ENCODE measurements around the gene LNX1. TPM values are rescaled to one million over a fixed set of nuclear protein-coding genes. Genes with fewer than 3 reads are reported as not detected.

LNX1 gene
- polyA plus RNA-seq, 3 donors: 0.09 to 0.13 TPM; not detected in 1

GRCh38 chr4:53515076-53515475 is 76.2 kb downstream of the LNX1 start:
- 100% methylated on average over 2 of the region's 4 CpGs for WGBS (ENCODE audit: insufficient coverage)
- no peak overlapping the region for H3K27ac ChIP-seq (ENCODE audit: low read depth in 1 of 2, low read length in 2 of 2)
- no peaks in the 10 kb centered on the region for H3K79me2 ChIP-seq (ENCODE audit: insufficient read depth, low read length)
- H4K20me1 ChIP-seq (ENCODE audit: insufficient read depth, low read length): no peaks in the 10 kb centered on the region
- Mint-ChIP-seq H3K36me3 (no peaks in the 10 kb centered on the region), H3K4me3 (no peak overlapping the region), H3K4me1 (no peaks in the 10 kb centered on the region), H3K9me3 (peaks cover 0 to 3% (median 1%) of the 10 kb centered on the region in 7 donors), H3K27ac (no peak overlapping the region), H3K27me3 (ENCODE audit: low read depth in 3 of 3) (peaks cover 0 to 4% (median 3%) of the 10 kb centered on the region in 3 donors)
- TF ChIP-seq, protein P1, sequence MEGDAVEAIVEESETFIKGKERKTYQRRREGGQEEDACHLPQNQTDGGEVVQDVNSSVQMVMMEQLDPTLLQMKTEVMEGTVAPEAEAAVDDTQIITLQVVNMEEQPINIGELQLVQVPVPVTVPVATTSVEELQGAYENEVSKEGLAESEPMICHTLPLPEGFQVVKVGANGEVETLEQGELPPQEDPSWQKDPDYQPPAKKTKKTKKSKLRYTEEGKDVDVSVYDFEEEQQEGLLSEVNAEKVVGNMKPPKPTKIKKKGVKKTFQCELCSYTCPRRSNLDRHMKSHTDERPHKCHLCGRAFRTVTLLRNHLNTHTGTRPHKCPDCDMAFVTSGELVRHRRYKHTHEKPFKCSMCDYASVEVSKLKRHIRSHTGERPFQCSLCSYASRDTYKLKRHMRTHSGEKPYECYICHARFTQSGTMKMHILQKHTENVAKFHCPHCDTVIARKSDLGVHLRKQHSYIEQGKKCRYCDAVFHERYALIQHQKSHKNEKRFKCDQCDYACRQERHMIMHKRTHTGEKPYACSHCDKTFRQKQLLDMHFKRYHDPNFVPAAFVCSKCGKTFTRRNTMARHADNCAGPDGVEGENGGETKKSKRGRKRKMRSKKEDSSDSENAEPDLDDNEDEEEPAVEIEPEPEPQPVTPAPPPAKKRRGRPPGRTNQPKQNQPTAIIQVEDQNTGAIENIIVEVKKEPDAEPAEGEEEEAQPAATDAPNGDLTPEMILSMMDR (IDR thresholded peaks at IDR 0.05): no peak
- H3K4me2 ChIP-seq (replicated peaks; ENCODE audit: extremely low read depth, low read length, poor library complexity, severe bottlenecking): no peak overlapping the region
- no peaks in the 10 kb centered on the region for H3K9me3 ChIP-seq (replicated peaks in 1 of 2; ENCODE audit: control insufficient read depth in 1 of 2, insufficient read depth in 1 of 2, low read length in 2 of 2)
- no peaks in the 10 kb centered on the region for H3K36me3 ChIP-seq (replicated peaks in 1 of 2; ENCODE audit: control insufficient read depth in 1 of 2, insufficient read depth in 2 of 2, low read length in 2 of 2)
- H3K4me1 ChIP-seq (ENCODE audit: control insufficient read depth in 1 of 2, insufficient read depth in 2 of 2, low read length in 2 of 2): no peaks in the 10 kb centered on the region
- H3K27me3 ChIP-seq (ENCODE audit: control insufficient read depth in 2 of 2, insufficient read depth in 2 of 2, low read length in 2 of 2): no peaks in the 10 kb centered on the region
- H3K4me3 ChIP-seq (replicated peaks in 1 of 3; ENCODE audit: low read depth in 2 of 3, low read length in 3 of 3): no peak overlapping the region
- no peak for DNase-seq
- no peak overlapping the region for H3K9ac ChIP-seq (ENCODE audit: insufficient read depth, low read length, poor library complexity, severe bottlenecking)
- intact Hi-C loops (cut with micrococcal nuclease): no loop called here
- H2AFZ ChIP-seq (ENCODE audit: insufficient read depth, low read depth, low read length, poor library complexity, severe bottlenecking): no peak overlapping the region

- no peaks in the 10 kb centered on the region for H3K4me1 Mint-ChIP-seq
- no peak overlapping the region for H3K4me3 ChIP-seq (replicated peaks in 1 of 3; ENCODE audit: low read depth in 2 of 3, low read length in 3 of 3)
Measured at GRCh38 chr4:53514509-53514908, 76.8 kb downstream of the LNX1 start.

More at GRCh38 chr4:53514509-53514908, 76.8 kb downstream of the LNX1 start:
- Mint-ChIP-seq H3K4me3 (no peak overlapping the region), H3K9me3 (peaks cover 0 to 3% (median 1%) of the 10 kb centered on the region in 7 donors), H3K27me3 (ENCODE audit: low read depth in 3 of 3) (peaks cover 0 to 4% (median 4%) of the 10 kb centered on the region in 3 donors), H3K27ac (no peak overlapping the region), H3K36me3 (no peaks in the 10 kb centered on the region)
- H3K4me1 ChIP-seq (ENCODE audit: control insufficient read depth in 1 of 2, insufficient read depth in 2 of 2, low read length in 2 of 2): no peaks in the 10 kb centered on the region
- H3K79me2 ChIP-seq (ENCODE audit: insufficient read depth, low read length): no peaks in the 10 kb centered on the region
- H3K4me2 ChIP-seq (replicated peaks; ENCODE audit: extremely low read depth, low read length, poor library complexity, severe bottlenecking): no peak overlapping the region
- no peaks in the 10 kb centered on the region for H3K36me3 ChIP-seq (replicated peaks in 1 of 2; ENCODE audit: control insufficient read depth in 1 of 2, insufficient read depth in 2 of 2, low read length in 2 of 2)
- no CpG with 5 or more reads among the region's 1 CpG for WGBS (ENCODE audit: insufficient coverage)
- H3K9me3 ChIP-seq (replicated peaks in 1 of 2; ENCODE audit: control insufficient read depth in 1 of 2, insufficient read depth in 1 of 2, low read length in 2 of 2): no peaks in the 10 kb centered on the region
- no peak overlapping the region for H3K9ac ChIP-seq (ENCODE audit: insufficient read depth, low read length, poor library complexity, severe bottlenecking)
- no peak overlapping the region for H3K27ac ChIP-seq (ENCODE audit: low read depth in 1 of 2, low read length in 2 of 2)
- intact Hi-C loops (cut with micrococcal nuclease): no loop called here
- H4K20me1 ChIP-seq (ENCODE audit: insufficient read depth, low read length): no peaks in the 10 kb centered on the region
- H2AFZ ChIP-seq (ENCODE audit: insufficient read depth, low read depth, low read length, poor library complexity, severe bottlenecking): no peak overlapping the region
- TF ChIP-seq, protein P1 (IDR thresholded peaks at IDR 0.05): no peak
- DNase-seq: no peak
- H3K27me3 ChIP-seq (ENCODE audit: control insufficient read depth in 2 of 2, insufficient read depth in 2 of 2, low read length in 2 of 2): no peaks in the 10 kb centered on the region

Measured in CD14-positive monocyte (primary cell).